ENCODE measurements around the gene TXNRD1.
"Not testable (repeated sequence)": the region's sequence is repeated elsewhere in the genome, so short reads cannot be mapped to it uniquely, and the experiment has no call there.

TXNRD1 gene

DNA sequence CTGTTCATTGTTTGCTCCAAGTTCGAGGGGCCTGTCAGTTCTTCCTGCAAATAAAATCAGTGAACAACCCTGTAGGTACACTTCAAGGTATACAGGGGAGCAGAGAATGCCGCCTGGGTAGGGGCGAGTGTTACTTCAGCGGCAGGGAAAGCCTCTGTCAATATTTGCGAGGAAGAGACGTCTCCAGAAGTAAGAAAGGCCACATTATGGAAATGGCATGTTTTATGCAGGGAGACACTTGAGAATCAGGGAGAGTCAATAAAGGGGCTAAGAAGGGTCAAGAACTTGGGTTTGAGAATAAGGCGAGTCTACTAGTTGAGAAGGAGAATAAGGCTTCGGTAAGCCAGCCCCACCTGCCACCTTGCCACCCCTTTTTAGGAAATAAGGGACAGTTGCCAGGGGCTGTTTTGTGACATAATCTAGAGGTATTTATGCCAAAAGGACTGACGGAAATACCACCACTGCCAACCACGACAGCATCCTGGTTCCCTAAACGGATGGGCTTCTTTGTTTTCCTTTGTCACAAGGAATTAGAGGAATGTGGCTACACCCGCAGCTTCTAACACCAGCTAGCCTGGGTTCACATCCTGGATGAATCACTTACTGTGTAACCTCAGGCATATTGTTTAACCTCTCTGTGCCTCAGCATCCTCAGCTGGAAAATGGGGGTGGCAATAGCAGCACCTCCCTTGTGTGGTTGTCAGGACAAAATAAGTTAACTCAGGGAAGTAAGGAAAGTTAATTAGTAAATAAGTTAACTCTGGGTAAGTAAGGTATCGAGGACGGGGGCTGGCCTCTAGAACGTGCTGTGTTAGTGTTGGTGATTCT, 155.7 kb downstream of the TXNRD1 start:
- DNase-seq (ENCODE audit: low read depth, low spot score) = peak; percentile 87

DNA sequence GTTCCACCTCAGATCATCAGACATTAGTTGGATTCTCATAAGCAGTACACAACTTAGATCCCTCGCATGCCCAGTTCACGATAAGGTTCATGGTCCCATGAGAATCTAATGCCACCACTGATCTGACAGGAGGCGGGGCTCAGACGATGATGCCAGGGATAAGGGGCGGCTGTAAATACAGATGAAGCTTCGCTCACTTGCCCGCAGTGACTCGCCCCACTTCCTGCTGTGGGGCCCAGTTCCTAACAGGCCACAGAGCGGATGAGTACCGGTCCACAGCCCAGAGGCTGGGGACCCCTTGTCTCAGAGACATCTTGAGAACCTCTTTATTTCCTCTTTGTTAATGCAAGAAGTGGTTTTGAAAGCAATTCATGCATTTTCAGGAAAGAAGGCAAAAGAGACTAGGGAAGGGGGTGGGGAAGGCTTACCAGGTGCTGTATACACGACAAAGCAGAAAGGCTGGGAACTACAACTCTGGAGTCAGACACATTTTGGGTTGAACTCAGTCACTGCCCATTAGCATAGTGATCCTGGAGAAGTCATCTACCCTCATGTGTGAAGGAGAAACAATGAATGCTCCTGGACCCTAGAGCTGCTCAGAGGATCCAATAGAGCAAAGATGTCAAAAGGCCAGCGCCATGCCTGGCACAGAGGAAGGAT, 156.6 kb downstream of the TXNRD1 start:
- DNase-seq (ENCODE audit: low read depth, low spot score) = no peak

DNA sequence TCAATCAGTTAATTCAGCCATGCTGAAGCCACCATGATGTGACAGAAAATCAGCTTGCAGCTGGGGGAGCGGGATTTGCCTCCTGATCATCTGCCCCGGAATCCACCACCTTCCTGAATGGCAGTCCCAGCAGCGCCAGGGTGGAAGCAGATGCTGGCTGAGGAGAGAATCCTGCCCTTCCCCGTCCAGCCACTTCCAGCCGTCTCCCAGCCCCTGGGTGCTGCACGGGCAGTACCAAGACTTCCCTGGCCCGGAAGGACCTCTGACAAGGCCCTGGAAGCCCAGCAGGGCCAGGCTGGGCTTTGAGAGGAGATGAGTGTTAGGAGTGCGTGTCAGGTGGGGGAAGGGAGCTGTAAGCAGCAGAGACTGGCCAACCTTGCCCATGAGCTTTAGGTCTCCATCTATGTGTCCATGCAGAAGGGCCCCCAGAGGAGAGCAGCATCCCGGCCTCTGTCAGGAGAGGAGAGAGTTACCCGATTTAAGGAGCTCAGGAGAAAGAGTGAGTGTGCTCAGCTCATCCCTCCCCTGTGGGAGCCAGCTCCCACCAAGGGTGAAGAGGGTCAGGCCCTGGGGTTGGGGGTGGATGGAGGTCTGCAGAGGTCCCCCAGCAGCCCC, 157.2 kb downstream of the TXNRD1 start:
- DNase-seq (ENCODE audit: low read depth, low spot score) = peak; percentile 20

DNA sequence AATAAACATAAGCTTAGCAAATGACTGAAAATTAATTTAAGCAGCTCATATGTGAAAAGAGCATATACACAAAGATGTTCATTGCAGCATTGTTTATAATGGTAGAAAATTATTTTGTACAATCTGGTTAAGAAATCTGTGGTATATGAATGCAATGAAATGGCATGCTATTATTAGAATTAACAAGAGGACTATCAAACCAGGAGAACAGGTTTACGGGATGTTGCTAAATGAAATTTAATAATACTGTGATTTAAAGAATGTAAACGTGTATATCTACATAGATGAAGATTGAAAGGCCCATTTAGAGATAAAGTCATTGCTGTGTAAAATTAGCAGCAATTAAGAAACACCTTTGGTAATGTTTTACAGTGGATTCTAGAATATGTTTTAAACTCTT, 158.5 kb downstream of the TXNRD1 start:
- DNase-seq (ENCODE audit: low read depth, low spot score) = no peak

DNA sequence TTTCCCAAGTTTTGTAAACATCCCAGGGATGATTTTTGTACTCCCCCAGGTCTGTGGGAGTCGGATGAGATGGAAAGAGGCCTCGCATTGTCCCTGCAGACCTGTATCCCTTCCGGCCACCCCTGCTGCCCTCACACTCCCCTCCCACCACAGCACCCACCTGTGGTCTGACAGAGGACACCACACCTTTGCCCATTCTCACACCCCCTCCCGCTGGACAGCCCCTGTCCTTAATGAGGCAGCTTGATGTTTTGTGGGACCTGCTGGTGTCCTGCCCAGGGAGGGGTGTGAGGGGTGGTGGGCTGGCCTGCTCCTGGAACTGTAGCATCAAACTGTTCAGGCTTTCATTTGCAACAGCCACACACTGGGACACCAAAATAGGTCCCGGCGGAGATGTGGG, 159.2 kb downstream of the TXNRD1 start:
- peak; percentile 18 for DNase-seq (ENCODE audit: low read depth, low spot score)

DNA sequence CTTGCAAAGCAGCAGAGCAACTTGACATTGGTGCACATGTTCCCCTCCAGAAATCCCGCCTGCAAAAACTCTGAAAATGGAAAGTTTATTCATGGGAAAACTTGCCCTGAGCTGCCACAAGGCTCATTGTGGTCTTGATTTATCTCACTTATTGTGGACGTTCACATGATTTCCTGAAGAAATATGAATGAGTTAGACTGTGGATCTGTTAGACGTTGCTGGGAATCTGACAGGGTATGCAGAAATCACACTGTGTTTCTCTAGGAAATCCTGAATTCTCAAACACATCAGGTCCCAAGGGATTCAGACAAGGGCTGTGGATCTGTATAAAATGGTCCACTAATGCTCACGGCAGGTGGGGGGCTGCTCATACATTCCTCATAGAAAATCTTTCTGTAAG, 160.2 kb downstream of the TXNRD1 start:
- DNase-seq (ENCODE audit: low read depth, low spot score) = no peak

DNA sequence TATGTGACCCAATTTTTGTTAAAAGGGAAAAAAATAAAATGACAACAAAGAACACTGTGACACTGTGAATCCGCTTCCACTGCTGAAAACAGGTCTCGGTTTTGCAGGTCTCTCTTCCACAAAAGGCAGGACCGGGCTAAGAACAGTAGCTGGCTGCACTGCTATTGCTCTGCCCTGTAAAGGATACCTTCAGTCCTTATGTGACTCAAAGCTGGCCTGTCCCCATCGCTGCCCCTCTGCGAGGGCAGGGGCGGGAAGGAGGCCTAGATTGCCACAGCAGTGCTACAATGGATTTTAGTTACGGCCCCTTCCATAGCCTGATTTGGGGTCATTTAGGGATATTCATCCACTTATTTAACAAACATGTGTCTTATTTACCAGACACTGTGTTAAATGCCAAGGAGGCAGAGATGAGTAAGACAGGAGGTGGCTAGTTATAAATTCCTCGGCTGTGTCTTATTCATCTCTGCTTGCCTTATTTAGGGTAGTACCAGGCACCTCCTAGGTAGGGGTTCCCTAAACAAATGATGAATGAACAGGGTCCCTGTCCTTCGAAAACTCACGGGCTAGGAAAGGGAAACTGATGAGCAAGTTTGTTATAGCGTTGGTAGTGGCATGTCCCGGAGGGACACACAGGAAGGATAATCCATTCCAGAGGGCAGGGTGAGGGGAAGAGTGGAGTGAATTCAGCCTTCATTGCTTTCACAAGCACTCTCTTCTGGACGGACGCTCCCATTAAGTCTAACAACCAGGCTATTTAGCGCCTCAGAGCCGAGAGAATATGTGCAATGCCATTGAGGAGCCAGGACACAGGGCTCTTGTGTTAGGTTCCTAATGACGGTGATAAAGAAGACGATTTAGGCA, 161.3 kb downstream of the TXNRD1 start:
- no peak for DNase-seq (ENCODE audit: low read depth, low spot score)

DNA sequence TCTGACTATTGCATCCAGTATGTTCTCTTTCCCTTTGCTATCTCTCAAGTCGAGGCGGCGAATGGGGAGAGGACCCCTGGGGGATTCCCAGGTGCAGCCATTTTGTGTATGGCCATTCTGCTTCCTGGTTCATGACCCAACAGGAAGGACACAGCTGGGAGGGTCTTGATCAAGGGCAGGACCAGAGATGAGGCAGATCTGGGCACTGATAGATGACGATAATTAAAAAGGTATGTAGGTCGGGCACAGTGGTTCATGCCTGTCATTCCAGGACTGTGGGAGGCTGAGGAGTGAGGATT, 161.9 kb downstream of the TXNRD1 start:
- no peak for DNase-seq (ENCODE audit: low read depth, low spot score)

DNA sequence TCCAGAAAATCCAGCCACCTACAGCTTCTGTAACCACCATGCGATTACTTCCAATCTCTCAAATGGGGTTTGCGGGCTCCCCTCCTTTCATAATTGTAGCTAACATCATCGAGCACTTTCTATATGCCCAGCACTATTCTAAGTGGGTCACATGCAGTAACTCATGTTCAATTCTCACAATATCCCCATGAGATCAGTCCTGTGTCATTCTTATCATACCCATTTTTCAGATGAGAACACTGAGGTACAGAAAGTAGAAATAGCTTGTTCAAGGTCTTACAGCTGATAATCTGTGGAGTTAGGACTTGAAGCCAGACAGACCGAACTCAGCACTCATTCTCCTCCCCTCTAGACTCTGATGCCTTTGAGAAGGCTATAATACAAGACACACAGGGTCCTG, 162.8 kb downstream of the TXNRD1 start:
- DNase-seq (ENCODE audit: low read depth, low spot score) = no peak

DNA sequence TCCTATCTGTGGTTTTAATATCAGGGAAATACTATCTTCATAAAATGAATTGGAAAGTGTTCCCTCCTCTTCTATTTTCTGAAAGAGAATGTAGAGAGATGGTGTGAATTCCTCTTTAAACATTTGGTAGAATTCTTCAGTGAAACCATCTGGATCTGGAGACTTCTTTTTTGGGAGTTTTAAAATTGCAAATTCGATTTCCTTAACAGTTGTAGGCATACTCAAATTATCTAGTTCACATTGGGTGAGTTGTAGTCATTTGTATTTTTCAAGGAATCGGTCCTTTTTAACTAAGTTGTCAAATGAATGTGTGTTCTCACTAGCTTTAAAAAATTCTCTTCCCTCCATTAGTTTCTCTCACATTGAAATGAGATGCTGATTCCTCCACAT, 165.8 kb downstream of the TXNRD1 start:
- DNase-seq (ENCODE audit: low read depth, low spot score) = no peak

DNA sequence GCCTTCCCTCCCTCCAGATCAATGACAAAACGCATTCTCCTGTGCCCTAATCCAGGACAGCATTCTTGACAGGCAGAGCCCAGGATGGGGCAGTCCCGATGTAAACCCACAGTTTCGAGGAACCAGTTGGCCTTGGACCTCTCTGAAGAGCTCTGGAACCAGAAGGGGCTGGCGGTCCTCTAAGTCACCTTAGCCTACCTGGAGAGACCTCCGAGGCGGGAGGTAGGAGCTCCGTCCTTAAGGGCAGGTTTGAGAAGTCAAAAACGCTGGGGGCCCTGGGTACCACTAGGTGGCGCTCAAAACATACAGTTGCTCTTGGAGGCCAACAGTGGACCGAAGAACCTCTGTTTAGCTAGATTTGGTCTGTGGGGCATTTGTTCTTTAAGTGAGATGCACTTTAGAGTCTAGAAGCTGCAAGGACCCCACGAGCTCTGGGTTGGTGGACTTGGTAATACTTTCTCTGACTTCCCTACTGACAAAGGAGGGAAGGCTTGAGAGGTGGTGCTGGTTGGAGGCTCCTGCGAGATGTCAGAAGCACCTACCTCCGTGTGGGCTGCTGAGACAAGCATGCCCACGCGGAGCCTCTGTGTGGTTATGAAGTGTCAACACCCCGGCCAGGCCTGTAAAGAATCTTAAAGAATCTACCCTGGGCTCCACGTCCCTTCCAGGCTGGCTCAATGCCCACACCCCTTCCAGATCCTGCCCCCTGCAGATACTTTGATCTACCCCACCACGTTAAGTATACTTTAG, 166.3 kb downstream of the TXNRD1 start:
- peak; percentile 96 for DNase-seq (ENCODE audit: low read depth, low spot score)

DNA sequence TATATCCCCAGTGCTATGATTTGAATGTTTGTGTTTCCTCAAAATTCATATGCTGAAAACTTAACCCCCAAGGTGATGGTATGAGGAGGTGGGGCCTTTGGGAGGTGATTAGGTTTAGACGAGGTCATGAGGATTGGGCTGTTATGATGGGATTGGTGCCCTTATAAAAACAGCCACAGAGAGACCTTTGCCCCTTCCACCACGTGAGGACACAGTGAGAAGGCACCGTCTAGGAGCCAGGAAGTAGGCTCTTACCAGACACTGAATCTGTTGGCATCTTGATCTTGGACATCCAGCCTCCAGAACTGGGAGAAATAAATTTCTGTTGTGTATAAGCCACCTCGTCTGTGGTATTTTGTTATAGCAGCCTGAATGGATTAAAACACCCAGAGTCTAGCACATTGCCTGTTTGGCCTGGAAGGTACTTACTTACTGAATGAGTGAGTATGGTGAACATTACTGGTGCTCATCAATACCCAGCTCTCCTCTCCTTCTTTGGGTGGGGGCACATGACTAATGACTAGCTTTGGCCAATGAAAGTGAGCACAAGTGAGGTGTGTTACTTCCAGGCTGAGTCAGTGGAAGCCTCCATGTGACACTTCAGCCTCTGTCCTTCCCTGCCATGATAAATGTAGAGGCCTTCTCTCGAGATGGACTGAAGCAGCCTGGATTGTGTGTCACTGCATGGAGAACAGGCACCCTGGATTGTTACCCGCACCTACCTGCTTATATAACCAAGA, 168.7 kb downstream of the TXNRD1 start:
- no peak for DNase-seq (ENCODE audit: low read depth, low spot score)

DNA sequence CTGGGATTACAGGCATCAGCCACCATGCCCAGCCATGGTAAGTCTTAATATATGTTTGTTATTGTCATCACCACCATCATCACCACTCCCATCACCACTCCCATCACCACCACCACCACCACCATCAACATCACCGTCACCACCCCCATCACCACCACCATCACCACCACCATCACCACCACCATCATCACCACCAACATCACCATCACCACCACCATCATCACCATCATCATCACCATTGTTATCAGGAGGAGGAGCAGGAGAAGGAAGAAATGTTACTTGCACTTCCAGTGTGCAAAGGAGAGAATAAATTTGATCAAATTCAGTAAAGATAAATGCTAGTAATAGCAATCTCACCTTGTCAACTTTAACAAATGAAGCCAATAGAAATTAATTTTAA, 169.9 kb downstream of the TXNRD1 start:
- no peak for DNase-seq (ENCODE audit: low read depth, low spot score)

DNA sequence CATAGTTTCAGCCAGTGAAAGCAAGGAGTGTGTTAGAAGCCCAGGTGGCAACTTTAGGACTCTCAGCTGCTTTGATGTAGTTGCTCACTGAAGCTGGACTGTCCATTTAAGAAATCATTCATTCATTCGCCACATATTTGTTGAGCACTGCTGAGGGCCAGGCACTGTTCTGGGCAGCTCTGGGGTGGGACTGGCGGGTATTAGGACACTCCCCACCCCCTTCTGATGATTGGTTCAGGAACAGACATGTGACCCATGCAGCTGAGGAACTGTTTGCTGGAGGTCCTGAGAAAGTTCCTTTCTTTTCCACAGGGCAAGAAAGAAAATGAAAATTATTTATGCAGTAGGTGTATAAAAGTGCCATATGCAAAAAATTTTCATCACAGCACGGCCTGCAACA, 170.9 kb downstream of the TXNRD1 start:
- no peak for DNase-seq (ENCODE audit: low read depth, low spot score)

DNA sequence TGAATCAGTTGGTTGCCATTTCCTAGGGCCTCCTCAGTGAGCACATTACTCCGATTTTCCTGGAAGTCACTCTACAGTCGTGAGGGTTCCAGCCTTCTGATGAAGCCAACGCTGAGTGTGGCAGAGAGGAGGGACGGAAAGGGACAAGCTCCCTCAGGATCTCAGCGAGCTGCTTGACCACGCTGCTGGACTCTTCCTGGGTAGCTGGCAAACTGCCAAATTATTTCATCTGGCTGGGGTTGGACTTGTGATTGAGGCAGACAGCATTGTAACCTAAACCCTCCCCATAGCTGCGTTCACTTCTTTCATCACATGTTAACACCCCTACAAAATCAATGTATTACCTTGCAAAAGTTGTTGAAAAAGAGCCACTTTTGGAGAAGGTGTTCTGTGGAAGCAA, 171.6 kb downstream of the TXNRD1 start:
- DNase-seq (ENCODE audit: low read depth, low spot score) = no peak

DNA sequence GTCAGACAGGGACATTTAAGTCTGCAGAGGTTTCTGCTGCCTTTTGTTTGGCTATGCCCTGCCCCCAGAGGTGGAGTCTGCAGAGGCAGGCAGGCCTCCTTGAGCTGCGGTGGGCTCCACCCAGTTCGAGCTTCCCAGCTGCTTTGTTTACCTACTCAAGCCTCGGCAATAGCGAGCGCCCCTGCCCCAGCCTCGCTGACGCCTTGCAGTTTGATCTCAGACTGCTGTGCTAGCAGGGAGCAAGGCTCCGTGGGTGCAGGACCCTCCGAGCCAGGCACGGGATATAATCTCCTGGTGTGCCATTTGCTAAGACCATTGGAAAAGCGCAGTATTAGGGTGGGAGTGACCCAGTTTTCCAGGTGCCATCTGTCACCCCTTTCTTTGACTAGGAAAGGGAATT, 178.5 kb downstream of the TXNRD1 start:
- DNase-seq (ENCODE audit: low read depth, low spot score) = not testable (repeated sequence)
